Measurements from ENCODE around the gene AGXT2.

DNA sequence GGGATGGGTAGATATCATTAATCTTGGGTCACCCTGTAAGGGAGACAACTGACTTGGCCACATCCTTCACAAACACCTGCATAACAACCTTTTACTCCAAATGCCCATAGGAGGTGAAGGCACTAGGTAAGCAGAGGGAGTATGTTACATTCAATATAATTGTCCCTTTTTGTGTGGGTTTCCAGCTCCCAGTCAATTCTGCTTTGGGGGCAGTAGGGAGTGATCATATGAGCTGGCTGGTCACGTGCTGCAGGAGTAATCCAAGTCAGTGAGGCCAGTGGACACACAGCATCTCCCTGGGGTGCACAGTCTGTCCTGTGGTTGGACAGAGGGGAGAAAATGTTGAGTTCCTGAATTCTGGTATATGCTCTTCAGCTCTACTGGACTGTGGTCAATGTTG, 1.2 kb upstream of the AGXT2 start:
- TF ChIP-seq EZH2phosphoT487 (IDR thresholded peaks at IDR 0.05; ENCODE audit: low read depth), result no peak
- TF ChIP-seq, protein P1, sequence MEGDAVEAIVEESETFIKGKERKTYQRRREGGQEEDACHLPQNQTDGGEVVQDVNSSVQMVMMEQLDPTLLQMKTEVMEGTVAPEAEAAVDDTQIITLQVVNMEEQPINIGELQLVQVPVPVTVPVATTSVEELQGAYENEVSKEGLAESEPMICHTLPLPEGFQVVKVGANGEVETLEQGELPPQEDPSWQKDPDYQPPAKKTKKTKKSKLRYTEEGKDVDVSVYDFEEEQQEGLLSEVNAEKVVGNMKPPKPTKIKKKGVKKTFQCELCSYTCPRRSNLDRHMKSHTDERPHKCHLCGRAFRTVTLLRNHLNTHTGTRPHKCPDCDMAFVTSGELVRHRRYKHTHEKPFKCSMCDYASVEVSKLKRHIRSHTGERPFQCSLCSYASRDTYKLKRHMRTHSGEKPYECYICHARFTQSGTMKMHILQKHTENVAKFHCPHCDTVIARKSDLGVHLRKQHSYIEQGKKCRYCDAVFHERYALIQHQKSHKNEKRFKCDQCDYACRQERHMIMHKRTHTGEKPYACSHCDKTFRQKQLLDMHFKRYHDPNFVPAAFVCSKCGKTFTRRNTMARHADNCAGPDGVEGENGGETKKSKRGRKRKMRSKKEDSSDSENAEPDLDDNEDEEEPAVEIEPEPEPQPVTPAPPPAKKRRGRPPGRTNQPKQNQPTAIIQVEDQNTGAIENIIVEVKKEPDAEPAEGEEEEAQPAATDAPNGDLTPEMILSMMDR (IDR thresholded peaks at IDR 0.05; ENCODE audit: low read depth, low read length), result no peak
